Stimulated activated CD4-positive, alpha-beta T cell treated with anti-CD3 and anti-CD28 coated beads, Interleukin-15, amount 100 ng/mL, for 48 hours (primary cell): Measurements from ENCODE around the gene ZNF423.
A peak's percentile ranks its signal among the peaks of the same experiment; 100 is the strongest.

Experiments used
- DNase-seq, 2 donors: peaks; one replicate each; pipeline ENCODE4 v3.0.0-alpha.2; 2020; ENCODE audit warnings: low read depth in 2 of 2

The ZNF423 gene

DNA sequence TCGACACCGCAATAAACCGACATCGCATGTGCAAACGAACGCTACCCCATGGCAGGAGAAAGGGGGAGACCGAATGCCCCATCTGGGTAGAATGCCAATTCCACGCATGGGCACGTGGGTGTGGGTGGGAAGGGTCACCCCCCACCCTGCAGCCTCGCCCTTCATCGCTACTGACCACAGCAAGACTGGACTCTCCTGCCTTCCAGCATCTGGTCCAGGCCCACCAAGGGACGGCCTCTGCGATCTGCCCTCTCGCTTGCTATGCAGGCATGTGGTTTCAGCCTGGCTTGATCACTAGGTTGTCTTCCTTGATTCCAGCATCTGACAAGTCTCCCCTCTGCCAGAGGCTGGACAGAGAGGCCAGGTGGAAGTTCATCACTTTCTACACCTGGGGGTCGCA is 323.0 kb downstream of the ZNF423 start:
- DNase-seq, result no peak

DNA sequence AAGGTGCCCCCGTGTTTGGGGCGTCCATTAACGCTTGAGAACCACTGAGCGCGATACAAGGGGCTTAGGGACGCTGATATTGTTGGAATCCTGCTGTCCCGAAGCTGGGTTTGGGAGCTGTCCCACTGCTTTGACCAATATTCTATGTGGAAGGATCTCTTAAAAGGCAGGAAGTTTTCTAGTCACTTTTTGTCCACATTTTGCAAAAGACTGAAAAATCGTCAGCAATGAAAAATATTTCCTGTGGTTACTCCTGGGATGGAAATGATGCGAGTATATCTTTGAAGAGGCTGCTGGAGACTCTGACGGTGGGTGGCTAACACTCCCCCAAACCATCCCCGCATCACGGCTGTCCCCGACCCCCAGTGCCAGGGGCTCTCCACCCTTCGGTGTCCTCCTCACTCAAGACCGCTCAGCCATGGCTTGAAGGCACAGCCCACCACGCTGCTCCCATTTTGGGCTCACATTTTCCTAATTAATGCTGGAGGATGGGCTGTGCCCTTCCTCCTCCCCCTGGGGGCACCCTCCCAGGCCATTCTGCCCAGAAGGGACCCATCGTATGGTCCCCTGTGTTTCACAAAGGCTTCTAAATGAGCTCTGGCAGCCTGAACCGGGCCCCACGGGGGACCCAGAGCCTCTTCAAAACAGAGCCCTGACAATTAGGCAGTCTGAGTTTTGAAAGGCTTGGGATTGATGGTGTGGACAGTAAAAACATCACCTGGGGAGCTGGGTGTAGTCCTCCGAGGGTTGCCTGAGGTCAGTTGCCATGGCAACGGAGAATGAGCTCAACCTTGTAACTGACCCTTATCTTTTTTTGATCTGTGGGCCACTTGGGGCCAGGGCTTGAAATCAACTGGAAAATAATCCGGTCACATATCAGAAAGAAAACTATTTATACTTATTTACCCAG is 323.7 kb downstream of the ZNF423 start:
- no peak for DNase-seq

DNA sequence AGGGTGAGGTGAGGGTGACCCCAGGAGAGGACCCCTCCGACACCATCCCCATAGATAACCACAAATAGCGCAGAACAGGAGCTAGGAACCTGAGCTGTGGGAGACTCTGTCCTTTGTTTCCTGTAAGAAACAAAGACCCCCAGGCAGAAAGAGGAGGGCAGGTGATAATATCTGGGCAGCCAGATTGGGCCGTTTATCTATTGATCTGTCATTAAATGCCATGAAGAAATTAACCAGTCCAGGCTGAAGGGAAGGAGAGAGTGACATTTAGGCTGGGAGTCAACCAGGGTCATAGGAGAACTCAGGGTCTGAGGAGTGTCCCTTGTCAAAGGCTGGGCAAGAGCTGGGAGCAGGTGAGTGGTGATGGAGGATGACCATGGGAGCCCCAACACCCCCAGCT is 324.5 kb downstream of the ZNF423 start:
- no peak for DNase-seq

DNA sequence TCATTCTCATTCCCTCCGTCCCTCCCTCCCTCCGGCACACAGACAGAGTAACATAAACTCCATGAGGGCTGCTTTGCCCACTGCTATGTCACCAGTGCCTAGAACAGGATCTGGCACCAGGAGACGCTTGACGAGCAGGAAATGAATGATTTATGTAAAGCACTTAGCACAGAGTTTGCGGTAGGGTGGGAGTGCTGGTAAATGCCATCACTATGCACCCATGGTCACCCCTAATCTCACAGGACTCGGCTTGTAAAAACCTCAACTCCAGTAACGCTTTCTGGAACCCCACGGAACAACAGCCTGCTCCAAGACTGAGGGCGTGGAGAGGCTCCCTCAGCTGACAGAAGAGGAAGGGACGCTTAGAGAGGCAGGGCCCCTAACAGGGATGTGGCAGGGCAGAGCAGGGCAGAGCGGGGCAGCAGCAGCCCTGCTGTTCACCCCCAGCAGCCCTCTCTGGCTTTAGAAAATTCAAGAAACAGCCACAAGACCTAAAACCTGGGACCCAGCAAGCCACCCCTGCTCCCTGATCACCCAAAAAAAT is 325.4 kb downstream of the ZNF423 start:
- no peak for DNase-seq

- no peak for DNase-seq
These were observed 326.4 kb downstream of the ZNF423 start for GRCh38 chr16:49529411-49530045.

DNA sequence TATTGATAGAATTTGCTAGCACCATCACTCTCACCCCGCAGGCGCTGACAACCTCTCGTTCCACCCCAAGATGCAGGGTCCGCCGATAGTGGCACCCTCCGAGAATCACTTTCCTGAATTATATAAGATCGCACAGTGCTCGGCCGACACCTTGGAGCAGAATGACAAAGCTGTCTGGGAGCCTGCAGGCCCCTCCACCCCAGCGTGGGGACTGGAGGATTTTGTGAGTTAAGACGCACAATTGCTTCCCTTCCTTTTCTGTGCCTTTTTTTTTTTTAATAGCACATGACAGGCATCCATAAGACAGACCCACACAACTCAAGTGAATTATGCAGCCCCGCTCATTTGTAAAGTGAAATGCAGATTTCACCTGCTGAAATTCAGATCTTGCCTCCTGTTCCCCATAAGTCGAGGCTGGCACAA is 327.0 kb downstream of the ZNF423 start:
- no peak for DNase-seq

- DNase-seq, result peak in 1 of 2 donors; percentile 10
These were observed 327.6 kb downstream of the ZNF423 start for GRCh38 chr16:49528060-49528865.

DNA sequence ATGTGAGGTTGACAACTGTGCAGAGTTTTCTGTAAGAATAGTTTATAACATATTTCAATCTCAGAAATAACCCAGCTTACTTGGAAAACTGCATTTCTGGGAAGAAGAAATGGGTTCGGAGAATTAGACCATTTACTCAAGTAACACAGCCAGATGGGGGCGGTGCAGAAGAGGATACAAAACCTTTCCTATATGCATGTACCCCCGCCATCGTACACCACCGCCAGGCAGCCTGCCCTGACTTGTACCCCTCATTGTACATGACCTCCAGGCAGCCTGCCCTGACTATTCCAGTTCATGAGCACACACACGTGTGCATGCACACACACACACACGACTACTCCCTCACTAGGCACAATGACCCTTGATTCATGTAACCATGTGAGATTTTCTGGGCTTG is 328.3 kb downstream of the ZNF423 start:
- no peak for DNase-seq

DNA sequence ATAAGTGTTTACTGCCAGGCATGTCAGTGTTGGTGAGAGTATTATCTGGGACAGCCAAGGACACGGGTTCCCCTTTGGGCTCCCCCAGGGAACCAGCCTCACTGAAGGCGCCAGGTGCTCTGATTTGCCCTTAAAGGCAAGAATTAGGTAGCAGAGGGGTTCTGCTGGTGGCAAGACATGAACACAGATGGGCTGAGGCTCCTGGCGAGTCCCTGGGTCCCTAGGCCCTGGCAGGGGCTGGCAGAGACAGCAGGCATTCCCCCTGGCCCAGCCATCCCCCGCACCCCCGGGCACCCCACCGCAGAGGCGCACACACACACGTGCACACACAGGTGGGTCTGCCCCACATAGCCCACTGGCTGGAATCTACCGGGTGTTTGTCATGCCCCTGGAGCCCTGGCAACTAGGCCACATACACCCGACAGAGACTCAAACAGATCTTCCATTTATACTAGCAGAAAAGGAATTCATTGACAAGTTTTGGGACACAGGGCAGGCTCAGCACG is 329.0 kb downstream of the ZNF423 start:
- DNase-seq, result no peak

DNA sequence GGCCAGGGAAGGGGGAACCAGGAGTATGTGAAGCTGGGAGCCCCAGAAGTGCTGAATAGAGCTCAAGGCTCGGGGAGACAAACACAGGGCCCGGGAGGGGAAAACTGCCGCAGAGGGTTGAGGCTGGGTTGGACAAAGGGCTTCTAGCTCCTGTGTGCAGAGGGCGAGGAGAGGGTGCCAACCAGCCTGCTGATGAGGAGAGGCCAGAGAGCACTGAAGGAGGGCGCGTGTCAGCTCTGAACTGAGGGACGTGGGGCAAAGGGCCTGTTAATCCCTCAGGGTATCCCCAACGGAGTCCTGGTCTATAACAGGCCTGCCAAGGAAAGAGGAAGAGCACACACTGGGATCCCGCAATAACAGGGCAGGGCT is 331.0 kb downstream of the ZNF423 start:
- DNase-seq, result no peak

DNA sequence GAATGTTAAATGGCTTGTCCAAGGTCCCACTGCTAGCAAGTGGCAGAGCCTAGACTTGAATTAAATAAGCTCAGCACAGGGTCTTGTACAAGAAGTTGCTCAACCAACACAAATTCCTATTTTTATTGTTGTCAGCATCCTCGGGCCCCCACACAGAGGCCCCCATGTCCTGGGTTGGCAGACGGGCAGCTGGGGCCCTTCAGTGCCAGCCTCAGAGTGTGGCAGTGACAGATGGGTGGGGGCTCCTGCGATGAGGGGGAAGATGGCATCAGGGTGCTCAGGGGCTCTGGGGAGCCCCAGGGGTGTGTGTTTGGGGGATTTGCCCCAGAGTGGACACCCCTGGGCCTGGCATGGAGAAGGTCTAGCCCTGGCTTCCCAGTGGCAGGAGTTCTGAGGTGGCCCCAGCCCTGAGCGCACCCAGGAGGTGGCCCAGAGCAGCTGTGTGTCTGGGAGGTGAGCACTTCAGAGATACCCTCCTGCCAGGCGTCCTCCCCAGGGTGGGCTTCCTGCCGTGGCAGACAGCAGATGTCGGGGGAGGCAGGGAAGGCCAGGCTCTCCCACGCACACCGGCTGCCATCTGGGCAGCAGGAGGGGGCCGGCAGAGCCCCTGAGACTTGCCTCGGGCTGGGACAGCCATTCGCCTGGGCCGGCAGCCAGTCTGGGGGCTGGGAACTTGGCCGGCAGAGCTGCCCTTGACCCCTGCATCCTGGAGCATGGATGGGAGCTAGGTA is 331.5 kb downstream of the ZNF423 start:
- no peak for DNase-seq

GRCh38 chr16:49523435-49524159 is 332.3 kb downstream of the ZNF423 start:
- DNase-seq, result no peak

GRCh38 chr16:49521734-49522325 is 334.1 kb downstream of the ZNF423 start:
- no peak for DNase-seq

GRCh38 chr16:49520492-49521038 is 335.3 kb downstream of the ZNF423 start:
- DNase-seq, result no peak

DNA sequence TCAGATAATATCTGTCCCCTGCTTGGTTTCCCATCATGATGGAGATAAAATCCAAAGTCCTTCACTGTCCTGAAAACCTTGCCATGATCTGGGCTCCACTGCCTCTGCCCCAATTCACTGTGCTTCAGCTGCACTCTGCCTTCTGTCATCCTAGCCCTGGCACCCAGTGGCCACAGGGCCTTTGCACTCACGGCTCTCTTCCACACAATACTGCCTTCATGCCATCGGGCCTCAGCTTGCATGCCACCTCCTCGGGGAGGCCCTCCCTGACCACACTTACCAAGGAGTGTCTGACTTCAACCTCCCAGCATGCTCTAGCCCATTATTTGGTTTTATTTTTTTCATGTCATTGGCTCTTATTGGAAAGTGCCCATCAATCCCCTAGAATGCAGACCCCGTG is 336.2 kb downstream of the ZNF423 start:
- no peak for DNase-seq

GRCh38 chr16:49519008-49519656 is 336.8 kb downstream of the ZNF423 start:
- DNase-seq, result no peak

GRCh38 chr16:49516382-49517036 is 339.4 kb downstream of the ZNF423 start:
- no peak for DNase-seq

DNA sequence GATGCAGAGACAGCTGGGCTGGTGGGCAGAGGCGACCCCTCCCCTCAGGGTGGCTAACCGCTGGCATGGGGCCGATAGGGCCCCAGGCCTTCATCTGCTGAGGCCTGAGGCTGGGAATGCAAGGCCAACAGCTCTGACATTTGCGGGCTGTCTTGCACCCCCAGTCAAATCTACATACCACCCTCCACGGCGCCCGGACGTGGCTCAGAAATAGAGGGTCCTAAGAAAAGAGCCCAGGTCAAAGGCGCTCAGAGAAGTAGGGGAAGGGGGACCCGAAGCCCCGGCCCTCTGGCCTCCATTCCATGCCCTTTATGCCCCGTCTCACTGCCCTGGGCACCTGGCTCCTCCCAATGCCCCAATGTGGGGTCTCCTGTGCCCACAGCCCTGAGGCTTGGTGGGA is 340.1 kb downstream of the ZNF423 start:
- no peak for DNase-seq
